Uterus (tissue), 4 donors: ENCODE measurements around the gene RBFOX2. TPM values are rescaled to one million over a fixed set of nuclear protein-coding genes. Genes with fewer than 3 reads are reported as not detected.

ENCODE experiments used
- DNase-seq, 2 donors: peaks; one replicate each; pipeline ENCODE4 v3.0.0-alpha.2; 2019 to 2020
- H3K27ac ChIP-seq, 2 donors: fragments of 200-600 bp; sonication (generic); 1 replicate in 1 of 2; 2 replicates in 1 of 2; pipeline ENCODE4 v1.5.1; 2016 to 2018
- H3K27me3 ChIP-seq, 2 donors: fragments of 200-600 bp; sonication (generic); one replicate each; pipeline ENCODE4 v1.5.1; 2018 to 2019; ENCODE audit warnings: control low read depth in 1 of 2
- H3K36me3 ChIP-seq, 2 donors: fragments of 200-600 bp; sonication (generic); one replicate each; pipeline ENCODE4 v1.5.1; 2019; ENCODE audit warnings: control low read depth in 1 of 2
- H3K4me1 ChIP-seq, 2 donors: fragments of 200-600 bp; sonication (generic); one replicate each; pipeline ENCODE4 v1.5.1; 2018 to 2019; ENCODE audit warnings: control low read depth in 1 of 2
- H3K4me3 ChIP-seq, 2 donors: fragments of 200-600 bp; sonication (generic); 1 replicate in 1 of 2; 2 replicates in 1 of 2; pipeline ENCODE4 v1.5.1; 2018 to 2019; ENCODE audit warnings: mild to moderate bottlenecking in 1 of 2
- H3K9me3 ChIP-seq, 2 donors: fragments of 200-600 bp; sonication (generic); one replicate each; pipeline ENCODE4 v1.5.1; 2019; ENCODE audit warnings: control low read depth in 1 of 2
- POLR2A ChIP-seq, 2 donors: fragments of 450-650 bp; IDR thresholded peaks; one replicate each; pipeline ENCODE4 v1.6.1; 2016; ENCODE audit warnings: antibody characterized with exemption in 2 of 2, mild to moderate bottlenecking in 1 of 2, moderate library complexity in 1 of 2
- intact Hi-C: fragments of 100-400 bp; cut with DNase I; formaldehyde crosslinking; loops from one replicate; pipeline ENCODE4 v1.15.1; 2023; ENCODE audit warnings: low total_unique reads
- total RNA-seq, 4 donors: library from RNA; depleted of rRNA in 3 of 4; stranded (reverse); fragments of >200 nt in 3 of 4; gene quantifications; one replicate each; pipeline versions ENCODE4 v1.1.0 to v1.2.4, GENCODE V29; 2014 to 2023
- TF ChIP-seq, protein P1 (sequence below), 4 experiments: fragments of 200-600 bp in 2 of 4; fragments of 450-650 bp in 2 of 4; sonication (generic) in 2 of 4; IDR thresholded peaks; one replicate each; pipeline ENCODE4 v1.5.1; 2016 to 2019; ENCODE audit warnings: antibody characterized with exemption in 4 of 4, mild to moderate bottlenecking in 2 of 4, moderate library complexity in 1 of 4
- donor health status: DM: yes; HTN: yes; CAD: no.

The RBFOX2 gene
- total RNA-seq, 4 donors from 2014 or later: 81.0 to 311 (median 147) TPM

DNA sequence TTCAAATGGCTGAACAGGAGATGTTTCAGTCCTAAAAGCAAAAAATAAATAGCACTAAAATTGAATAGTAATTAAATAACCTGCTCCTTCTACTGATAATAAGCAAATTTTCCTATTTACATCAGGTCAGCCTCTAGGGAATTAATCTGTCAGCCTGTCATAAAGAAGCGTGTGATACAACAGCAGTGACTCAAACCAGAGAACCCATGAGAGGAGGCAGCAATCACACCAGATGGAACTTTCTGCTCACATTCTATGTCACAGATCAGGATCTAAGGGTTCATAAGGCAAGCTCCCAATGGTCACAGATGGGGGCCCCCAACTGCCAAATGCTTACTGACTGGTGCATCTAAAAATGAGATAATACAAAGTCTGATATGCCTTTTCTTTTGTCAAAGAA is 41.1 kb downstream of the RBFOX2 start:
- no peak for DNase-seq
- H3K27ac ChIP-seq: peak overlapping the region in 1 of 2 donors; percentile 65
- H3K4me1 ChIP-seq: peaks cover 8 to 11% of the 10 kb centered on the region in 2 donors

DNA sequence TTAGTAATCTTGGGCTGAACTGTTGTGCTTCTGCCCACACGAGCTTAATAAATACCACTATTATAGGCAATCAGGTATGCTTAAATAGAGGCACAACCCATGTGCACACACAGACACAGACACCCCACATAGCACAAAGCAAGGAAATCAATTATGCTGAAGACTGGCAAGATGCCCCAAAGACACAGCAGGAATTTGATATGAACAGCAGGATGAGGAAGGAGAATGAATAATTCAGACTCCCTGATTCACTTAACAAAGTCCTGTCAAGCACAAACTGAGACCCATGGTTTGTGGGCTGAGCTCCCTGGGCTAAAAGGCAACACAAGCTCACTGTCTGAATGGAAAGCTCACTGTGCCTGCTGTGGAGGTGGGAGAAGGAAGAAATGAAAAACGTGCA is 42.5 kb downstream of the RBFOX2 start:
- no peak overlapping the region for H3K4me3 ChIP-seq
- intact Hi-C loops: no loop called here
- no peaks in the 10 kb centered on the region for H3K36me3 ChIP-seq
- no peaks in the 10 kb centered on the region for H3K9me3 ChIP-seq
- H3K4me1 ChIP-seq: peaks cover 8 to 11% of the 10 kb centered on the region in 2 donors
- H3K27ac ChIP-seq: peak overlapping the region; percentile 28 to 65
- no peaks in the 10 kb centered on the region for H3K27me3 ChIP-seq
- TF ChIP-seq, protein P1, sequence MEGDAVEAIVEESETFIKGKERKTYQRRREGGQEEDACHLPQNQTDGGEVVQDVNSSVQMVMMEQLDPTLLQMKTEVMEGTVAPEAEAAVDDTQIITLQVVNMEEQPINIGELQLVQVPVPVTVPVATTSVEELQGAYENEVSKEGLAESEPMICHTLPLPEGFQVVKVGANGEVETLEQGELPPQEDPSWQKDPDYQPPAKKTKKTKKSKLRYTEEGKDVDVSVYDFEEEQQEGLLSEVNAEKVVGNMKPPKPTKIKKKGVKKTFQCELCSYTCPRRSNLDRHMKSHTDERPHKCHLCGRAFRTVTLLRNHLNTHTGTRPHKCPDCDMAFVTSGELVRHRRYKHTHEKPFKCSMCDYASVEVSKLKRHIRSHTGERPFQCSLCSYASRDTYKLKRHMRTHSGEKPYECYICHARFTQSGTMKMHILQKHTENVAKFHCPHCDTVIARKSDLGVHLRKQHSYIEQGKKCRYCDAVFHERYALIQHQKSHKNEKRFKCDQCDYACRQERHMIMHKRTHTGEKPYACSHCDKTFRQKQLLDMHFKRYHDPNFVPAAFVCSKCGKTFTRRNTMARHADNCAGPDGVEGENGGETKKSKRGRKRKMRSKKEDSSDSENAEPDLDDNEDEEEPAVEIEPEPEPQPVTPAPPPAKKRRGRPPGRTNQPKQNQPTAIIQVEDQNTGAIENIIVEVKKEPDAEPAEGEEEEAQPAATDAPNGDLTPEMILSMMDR (IDR thresholded peaks at IDR 0.05): no peak
- no peak for TF ChIP-seq POLR2A (IDR thresholded peaks at IDR 0.05)
- DNase-seq: no peak

More for the DNA sequence above, 41.1 kb downstream of the RBFOX2 start:
- no peak overlapping the region for H3K4me3 ChIP-seq
- no peaks in the 10 kb centered on the region for H3K27me3 ChIP-seq
- TF ChIP-seq, protein P1 (IDR thresholded peaks at IDR 0.05): no peak
- TF ChIP-seq POLR2A (IDR thresholded peaks at IDR 0.05): no peak
- H3K9me3 ChIP-seq: no peaks in the 10 kb centered on the region
- intact Hi-C loops: no loop called here
- no peaks in the 10 kb centered on the region for H3K36me3 ChIP-seq

DNA sequence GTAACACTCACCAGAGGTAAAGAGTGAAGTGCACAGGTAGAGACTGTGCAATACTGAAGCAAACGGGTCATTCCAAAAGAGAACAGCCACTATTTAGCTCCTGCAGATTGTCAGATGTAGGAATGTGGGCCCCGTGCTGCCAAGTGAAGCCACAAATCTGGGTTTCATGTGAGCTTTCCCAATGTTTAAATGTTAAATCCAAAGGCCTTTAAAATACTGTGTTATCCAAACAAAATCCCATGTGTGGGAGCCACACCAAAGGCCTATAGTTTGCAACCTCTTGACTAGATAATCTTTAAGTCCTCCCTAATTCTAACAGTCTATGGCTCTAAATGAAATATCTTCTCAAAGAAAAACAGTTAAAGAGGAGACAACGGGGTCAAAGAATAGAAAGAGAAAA is 43.3 kb downstream of the RBFOX2 start:
- no peak for DNase-seq
- H3K27me3 ChIP-seq: no peaks in the 10 kb centered on the region
- H3K4me1 ChIP-seq: peaks cover 8 to 11% of the 10 kb centered on the region in 2 donors
- H3K36me3 ChIP-seq: no peaks in the 10 kb centered on the region
- H3K9me3 ChIP-seq: no peaks in the 10 kb centered on the region
- H3K27ac ChIP-seq: peak overlapping the region in 1 of 2 donors; percentile 65
- H3K4me3 ChIP-seq: no peak overlapping the region
- TF ChIP-seq, protein P1 (IDR thresholded peaks at IDR 0.05): no peak
- TF ChIP-seq POLR2A (IDR thresholded peaks at IDR 0.05): no peak
- intact Hi-C loops: no loop called here

DNA sequence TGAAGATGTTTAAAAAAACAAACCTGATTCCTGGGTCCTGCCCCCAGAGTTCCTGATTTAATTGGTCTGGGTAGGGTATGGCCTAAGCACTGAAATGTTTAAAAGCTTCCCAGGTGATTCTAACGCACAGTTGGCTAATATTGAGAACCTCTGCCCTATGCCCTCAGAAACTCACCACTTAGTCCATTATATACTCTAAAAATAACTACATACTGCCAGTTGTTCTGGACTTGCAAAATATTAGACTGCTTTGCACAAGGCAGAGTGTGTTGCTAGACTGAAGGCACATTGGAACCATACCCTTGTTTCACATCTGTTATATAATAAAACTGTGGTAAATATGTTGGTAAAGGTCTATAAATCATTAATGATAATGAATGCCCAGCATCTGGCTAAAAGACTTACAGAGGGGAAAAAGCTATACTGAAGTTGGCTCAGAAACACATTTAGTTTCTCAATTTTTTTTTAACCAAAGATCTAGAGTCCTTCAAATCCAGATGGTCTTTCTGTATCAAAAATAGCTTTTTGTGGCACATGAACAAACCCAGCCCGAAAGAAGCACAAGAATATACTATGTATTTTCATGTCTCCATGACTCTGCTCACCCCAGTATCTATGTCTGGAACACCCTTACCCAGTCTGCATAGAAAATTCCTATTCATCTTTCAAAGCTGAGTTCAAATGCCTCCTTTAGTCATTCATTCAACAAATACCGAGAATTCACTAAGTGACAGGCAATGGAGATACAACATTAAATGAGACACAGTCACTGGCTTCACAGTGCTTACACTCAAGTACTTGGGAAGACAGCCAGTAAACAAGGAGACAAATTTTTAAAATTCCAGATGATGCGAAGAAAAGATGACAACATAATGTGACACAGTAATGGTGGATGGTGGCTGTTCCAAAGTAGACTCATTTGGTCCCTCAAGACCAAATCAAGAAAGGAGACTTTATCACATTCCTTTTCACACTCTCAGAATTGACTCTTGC is 44.1 kb downstream of the RBFOX2 start:
- Histone ChIP-seq H3K36me3 (no peaks in the 10 kb centered on the region), H3K4me1 (peaks cover 8 to 11% of the 10 kb centered on the region in 2 donors), H3K9me3 (no peaks in the 10 kb centered on the region), H3K27me3 (no peaks in the 10 kb centered on the region), H3K27ac (peak overlapping the region in 1 of 2 donors; percentile 65), H3K4me3 (no peak overlapping the region)
- intact Hi-C loops: no loop called here
- DNase-seq: no peak
- TF ChIP-seq, protein P1 (IDR thresholded peaks at IDR 0.05): no peak
- TF ChIP-seq POLR2A (IDR thresholded peaks at IDR 0.05): no peak

DNA sequence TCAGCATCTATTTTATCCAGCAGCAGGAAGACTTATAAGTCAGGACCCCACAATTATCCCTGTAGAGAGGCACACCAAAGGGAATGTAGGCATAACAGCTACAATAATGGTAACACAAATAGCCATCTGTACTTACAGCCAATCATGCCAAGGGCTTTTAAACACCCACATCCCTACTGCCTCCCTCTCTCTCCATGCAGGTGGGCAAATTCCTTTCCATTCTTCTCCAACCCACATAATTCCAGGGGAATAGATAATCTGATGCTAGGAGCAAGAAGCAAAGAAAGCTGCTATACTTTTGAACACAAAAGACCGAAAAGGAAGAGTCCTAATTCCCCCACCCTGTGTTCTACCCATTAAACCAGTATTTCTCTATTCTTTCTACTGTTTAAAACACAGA is 46.7 kb downstream of the RBFOX2 start:
- intact Hi-C loops: no loop called here
- no peaks in the 10 kb centered on the region for H3K9me3 ChIP-seq
- no peaks in the 10 kb centered on the region for H3K36me3 ChIP-seq
- H3K4me3 ChIP-seq: no peak overlapping the region
- DNase-seq: no peak
- peaks cover 7 to 8% of the 10 kb centered on the region in 2 donors for H3K4me1 ChIP-seq
- no peak overlapping the region for H3K27ac ChIP-seq
- TF ChIP-seq, protein P1 (IDR thresholded peaks at IDR 0.05): no peak
- TF ChIP-seq POLR2A (IDR thresholded peaks at IDR 0.05): no peak
- no peaks in the 10 kb centered on the region for H3K27me3 ChIP-seq
